ENCODE data around the gene PPM1G. TPM values are rescaled to one million over a fixed set of nuclear protein-coding genes. Genes with fewer than 3 reads are reported as not detected.
A peak's percentile ranks its signal among the peaks of the same experiment; 100 is the strongest.

The PPM1G gene
- total and polyA plus RNA-seq, 2 donors: 50.4 to 68.6 TPM

GRCh38 chr2:27372937-27373336, 36.5 kb downstream of the PPM1G start:
- WGBS: 95% methylated on average over 6 of the region's 6 CpGs
- no peaks in the 10 kb centered on the region for H3K27me3 ChIP-seq (ENCODE audit: control insufficient read depth in 2 of 2, insufficient read depth in 1 of 2, low read length in 1 of 2)
- no peak for DNase-seq (ENCODE audit: low read depth in 6 of 9, low spot score in 9 of 9)
- H3K9me3 ChIP-seq (ENCODE audit: control insufficient read depth in 2 of 2, insufficient read depth in 1 of 2, low read length in 1 of 2): no peaks in the 10 kb centered on the region
- peaks cover 51 to 62% of the 10 kb centered on the region in 2 donors for H3K36me3 ChIP-seq (ENCODE audit: control insufficient read depth in 2 of 2, insufficient read depth in 2 of 2, low read length in 1 of 2)
- H3K27ac ChIP-seq (ENCODE audit: low read depth in 1 of 2, low read length in 1 of 2): no peak overlapping the region
- peaks cover 11 to 29% of the 10 kb centered on the region in 2 donors for H3K4me1 ChIP-seq (ENCODE audit: control insufficient read depth in 2 of 2, insufficient read depth in 2 of 2, low read length in 2 of 2)
- H3K4me3 ChIP-seq (ENCODE audit: low read length in 2 of 2): no peak overlapping the region

GRCh38 chr2:27370816-27371620, 38.4 kb downstream of the PPM1G start:
- peak in 3 of 9 donors; percentile 22 to 51 (median 32) for DNase-seq (ENCODE audit: low read depth in 6 of 9, low spot score in 9 of 9)
- Histone ChIP-seq H3K9me3 (ENCODE audit: control insufficient read depth in 2 of 2, insufficient read depth in 1 of 2, low read length in 1 of 2) (no peaks in the 10 kb centered on the region), H3K4me1 (ENCODE audit: control insufficient read depth in 2 of 2, insufficient read depth in 2 of 2, low read length in 2 of 2) (peaks cover 11 to 29% of the 10 kb centered on the region in 2 donors), H3K4me3 (ENCODE audit: low read length in 2 of 2) (peak overlapping the region; percentile 90 to 95), H3K36me3 (ENCODE audit: control insufficient read depth in 2 of 2, insufficient read depth in 2 of 2, low read length in 1 of 2) (peaks cover 51 to 63% of the 10 kb centered on the region in 2 donors), H3K27me3 (ENCODE audit: control insufficient read depth in 2 of 2, insufficient read depth in 1 of 2, low read length in 1 of 2) (no peaks in the 10 kb centered on the region), H3K27ac (ENCODE audit: low read depth in 1 of 2, low read length in 1 of 2) (peak overlapping the region; percentile 76 to 82)
- WGBS: 1% methylated on average over 46 of the region's 46 CpGs

- Histone ChIP-seq H3K36me3 (ENCODE audit: control insufficient read depth in 2 of 2, insufficient read depth in 2 of 2, low read length in 1 of 2) (peaks cover 50 to 63% of the 10 kb centered on the region in 2 donors), H3K9me3 (ENCODE audit: control insufficient read depth in 2 of 2, insufficient read depth in 1 of 2, low read length in 1 of 2) (no peaks in the 10 kb centered on the region), H3K27ac (ENCODE audit: low read depth in 1 of 2, low read length in 1 of 2) (peak within 1 kb of the TSS; percentile 82 to 88), H3K27me3 (ENCODE audit: control insufficient read depth in 2 of 2, insufficient read depth in 1 of 2, low read length in 1 of 2) (no peaks in the 10 kb centered on the region), H3K4me1 (ENCODE audit: control insufficient read depth in 2 of 2, insufficient read depth in 2 of 2, low read length in 2 of 2) (peaks cover 11 to 29% of the 10 kb centered on the region in 2 donors), H3K4me3 (ENCODE audit: low read length in 2 of 2) (peak within 1 kb of the TSS; percentile 90 to 95)
- under 1% methylated on average over 85 of the region's 85 CpGs for WGBS
- peak; percentile 95 to 99 (median 99) for DNase-seq (ENCODE audit: low read depth in 6 of 9, low spot score in 9 of 9)
Measured at GRCh38 chr2:27370026-27370815, 39.2 kb downstream of the PPM1G start, which contains the start of the genes EIF2B4 and SNX17. EIF2B4 (minus strand) TSS chr2:27370338; CDS start chr2:27370314, 24 bp downstream. SNX17 (plus strand) TSS chr2:27370616; CDS start chr2:27370744, 128 bp downstream.

GRCh38 chr2:27369471-27370025, 39.8 kb downstream of the PPM1G start:
- H3K36me3 ChIP-seq (ENCODE audit: control insufficient read depth in 2 of 2, insufficient read depth in 2 of 2, low read length in 1 of 2): peaks cover 46 to 59% of the 10 kb centered on the region in 2 donors
- peaks cover 11 to 29% of the 10 kb centered on the region in 2 donors for H3K4me1 ChIP-seq (ENCODE audit: control insufficient read depth in 2 of 2, insufficient read depth in 2 of 2, low read length in 2 of 2)
- no peaks in the 10 kb centered on the region for H3K27me3 ChIP-seq (ENCODE audit: control insufficient read depth in 2 of 2, insufficient read depth in 1 of 2, low read length in 1 of 2)
- 2% methylated on average over 18 of the region's 18 CpGs for WGBS
- H3K9me3 ChIP-seq (ENCODE audit: control insufficient read depth in 2 of 2, insufficient read depth in 1 of 2, low read length in 1 of 2): no peaks in the 10 kb centered on the region
- H3K27ac ChIP-seq (ENCODE audit: low read depth in 1 of 2, low read length in 1 of 2): peak overlapping the region; percentile 82 to 88
- DNase-seq (ENCODE audit: low read depth in 6 of 9, low spot score in 9 of 9): peak in 1 of 9 donors; percentile 15
- peak overlapping the region; percentile 90 to 95 for H3K4me3 ChIP-seq (ENCODE audit: low read length in 2 of 2)

- H3K9me3 ChIP-seq (ENCODE audit: control insufficient read depth in 2 of 2, insufficient read depth in 1 of 2, low read length in 1 of 2): no peaks in the 10 kb centered on the region
- H3K4me1 ChIP-seq (ENCODE audit: control insufficient read depth in 2 of 2, insufficient read depth in 2 of 2, low read length in 2 of 2): peaks cover 2% of the 10 kb centered on the region in 2 donors
- H3K4me3 ChIP-seq (ENCODE audit: low read length in 2 of 2): no peak overlapping the region
- no peak for DNase-seq (ENCODE audit: low read depth in 6 of 9, low spot score in 9 of 9)
- 93% methylated on average over 2 of the region's 2 CpGs for WGBS
- no peak overlapping the region for H3K27ac ChIP-seq (ENCODE audit: low read depth in 1 of 2, low read length in 1 of 2)
- no peaks in the 10 kb centered on the region for H3K27me3 ChIP-seq (ENCODE audit: control insufficient read depth in 2 of 2, insufficient read depth in 1 of 2, low read length in 1 of 2)
- H3K36me3 ChIP-seq (ENCODE audit: control insufficient read depth in 2 of 2, insufficient read depth in 2 of 2, low read length in 1 of 2): peaks cover 43 to 45% of the 10 kb centered on the region in 2 donors
Measured at GRCh38 chr2:27363933-27364332, 45.5 kb downstream of the PPM1G start.

- H3K4me1 ChIP-seq (ENCODE audit: control insufficient read depth in 2 of 2, insufficient read depth in 2 of 2, low read length in 2 of 2): peaks cover 0 to 4% of the 10 kb centered on the region in 2 donors
- 98% methylated on average over 4 of the region's 4 CpGs for WGBS
- no peaks in the 10 kb centered on the region for H3K9me3 ChIP-seq (ENCODE audit: control insufficient read depth in 2 of 2, insufficient read depth in 1 of 2, low read length in 1 of 2)
- no peak overlapping the region for H3K4me3 ChIP-seq (ENCODE audit: low read length in 2 of 2)
- H3K36me3 ChIP-seq (ENCODE audit: control insufficient read depth in 2 of 2, insufficient read depth in 2 of 2, low read length in 1 of 2): peaks cover 39 to 40% of the 10 kb centered on the region in 2 donors
- H3K27me3 ChIP-seq (ENCODE audit: control insufficient read depth in 2 of 2, insufficient read depth in 1 of 2, low read length in 1 of 2): no peaks in the 10 kb centered on the region
- no peak for DNase-seq (ENCODE audit: low read depth in 6 of 9, low spot score in 9 of 9)
- no peak overlapping the region for H3K27ac ChIP-seq (ENCODE audit: low read depth in 1 of 2, low read length in 1 of 2)
Measured at GRCh38 chr2:27362678-27363420, 46.5 kb downstream of the PPM1G start.

- H3K4me1 ChIP-seq (ENCODE audit: control insufficient read depth in 2 of 2, insufficient read depth in 2 of 2, low read length in 2 of 2): peaks cover 10 to 17% of the 10 kb centered on the region in 2 donors
- under 1% methylated on average over 67 of the region's 67 CpGs for WGBS
- peak within 1 kb of the TSS; percentile 95 for H3K27ac ChIP-seq (ENCODE audit: low read depth in 1 of 2, low read length in 1 of 2)
- DNase-seq (ENCODE audit: low read depth in 6 of 9, low spot score in 9 of 9): peak; percentile 87 to 99 (median 94)
- peak within 1 kb of the TSS; percentile 93 for H3K4me3 ChIP-seq (ENCODE audit: low read length in 2 of 2)
- H3K36me3 ChIP-seq (ENCODE audit: control insufficient read depth in 2 of 2, insufficient read depth in 2 of 2, low read length in 1 of 2): peaks cover 0 to 5% of the 10 kb centered on the region in 2 donors
- peaks cover 0 to 4% of the 10 kb centered on the region in 2 donors for H3K9me3 ChIP-seq (ENCODE audit: control insufficient read depth in 2 of 2, insufficient read depth in 1 of 2, low read length in 1 of 2)
- no peaks in the 10 kb centered on the region for H3K27me3 ChIP-seq (ENCODE audit: control insufficient read depth in 2 of 2, insufficient read depth in 1 of 2, low read length in 1 of 2)
Measured at GRCh38 chr2:27356382-27357181, 52.8 kb downstream of the PPM1G start, which contains the start of gene GTF3C2. GTF3C2 (minus strand) TSS chr2:27356764; CDS start chr2:27343554, 13,210 bp downstream.

- H3K4me3 ChIP-seq (ENCODE audit: low read length in 2 of 2): peak overlapping the region; percentile 93
- peaks cover 0 to 4% of the 10 kb centered on the region in 2 donors for H3K9me3 ChIP-seq (ENCODE audit: control insufficient read depth in 2 of 2, insufficient read depth in 1 of 2, low read length in 1 of 2)
- under 1% methylated on average over 12 of the region's 12 CpGs for WGBS
- H3K27me3 ChIP-seq (ENCODE audit: control insufficient read depth in 2 of 2, insufficient read depth in 1 of 2, low read length in 1 of 2): no peaks in the 10 kb centered on the region
- peaks cover 10 to 18% of the 10 kb centered on the region in 2 donors for H3K4me1 ChIP-seq (ENCODE audit: control insufficient read depth in 2 of 2, insufficient read depth in 2 of 2, low read length in 2 of 2)
- peaks cover 0 to 5% of the 10 kb centered on the region in 2 donors for H3K36me3 ChIP-seq (ENCODE audit: control insufficient read depth in 2 of 2, insufficient read depth in 2 of 2, low read length in 1 of 2)
- H3K27ac ChIP-seq (ENCODE audit: low read depth in 1 of 2, low read length in 1 of 2): peak overlapping the region; percentile 95
- no peak for DNase-seq (ENCODE audit: low read depth in 6 of 9, low spot score in 9 of 9)
Measured at GRCh38 chr2:27356056-27356381, 53.4 kb downstream of the PPM1G start.
